DMS53 treated with DMSO at 0.1 percent for 48 hours (cell line): ENCODE data around the gene DOCK1.
A peak's percentile ranks its signal among the peaks of the same experiment; 100 is the strongest.
"Not testable (repeated sequence)": the region's sequence is repeated elsewhere in the genome, so short reads cannot be mapped to it uniquely, and the experiment has no call there.

ENCODE experiments used
- DNase-seq: peaks from one replicate; lab custom pipeline; 2025; ENCODE audit not compliant: unreplicated experiment; lab: John Stamatoyannopoulos, UW

DOCK1 gene

GRCh38 chr10:126904818-126905701, at the start of gene DOCK1:
Gene DOCK1 (plus strand): TSS chr10:126905428. CDS start chr10:126905518, 90 bp downstream.
- DNase-seq = peak; percentile 41

GRCh38 chr10:126857178-126857806, 47.9 kb upstream of the DOCK1 start:
- DNase-seq = no peak

- no peak for DNase-seq
Measured at GRCh38 chr10:126867567-126868365, 37.5 kb upstream of the DOCK1 start.

GRCh38 chr10:126868371-126868770, 36.9 kb upstream of the DOCK1 start:
- DNase-seq = no peak

- no peak for DNase-seq
Measured at GRCh38 chr10:126872135-126872534, 33.1 kb upstream of the DOCK1 start.

GRCh38 chr10:126872768-126873167, 32.5 kb upstream of the DOCK1 start:
- DNase-seq = no peak

- DNase-seq = no peak
Measured at GRCh38 chr10:126876456-126876855, 28.8 kb upstream of the DOCK1 start.

GRCh38 chr10:126877390-126877789, 27.8 kb upstream of the DOCK1 start:
- DNase-seq = no peak

- DNase-seq = no peak
Measured at GRCh38 chr10:126878594-126878993, 26.6 kb upstream of the DOCK1 start.

- DNase-seq = no peak
Measured at GRCh38 chr10:126880926-126881325, 24.3 kb upstream of the DOCK1 start.

- not testable (repeated sequence) for DNase-seq
Measured at GRCh38 chr10:126882055-126882454, 23.2 kb upstream of the DOCK1 start.

- not testable (repeated sequence) for DNase-seq
Measured at GRCh38 chr10:126888436-126888835, 16.8 kb upstream of the DOCK1 start.

GRCh38 chr10:126889421-126889820, 15.8 kb upstream of the DOCK1 start:
- DNase-seq = no peak

GRCh38 chr10:126890797-126891196, 14.4 kb upstream of the DOCK1 start:
- DNase-seq = not testable (repeated sequence)

- DNase-seq = peak; percentile 18
Measured at GRCh38 chr10:126892226-126893175, 12.7 kb upstream of the DOCK1 start.

- DNase-seq = no peak
Measured at GRCh38 chr10:126893206-126893605, 12.0 kb upstream of the DOCK1 start.

- DNase-seq = no peak
Measured at GRCh38 chr10:126893841-126894240, 11.4 kb upstream of the DOCK1 start.

GRCh38 chr10:126895214-126895781, 9.9 kb upstream of the DOCK1 start:
- DNase-seq = peak; percentile 16

GRCh38 chr10:126898460-126898859, 6.8 kb upstream of the DOCK1 start:
- no peak for DNase-seq

GRCh38 chr10:126899529-126899928, 5.7 kb upstream of the DOCK1 start:
- DNase-seq = not testable (repeated sequence)
